ENCODE results near the gene B4GALNT3. TPM values are rescaled to one million over a fixed set of nuclear protein-coding genes. Genes with fewer than 3 reads are reported as not detected.

Gene B4GALNT3
- total and polyA plus RNA-seq, 4 donors = 1.7 to 36.1 (median 13.0) TPM

GRCh38 chr12:527729-528128 is 68.0 kb downstream of the B4GALNT3 start:
- DNase-seq (no peak), ATAC-seq (ENCODE audit: insufficient read depth, low FRiP score) (no peak)
- Histone ChIP-seq H3K4me1 (ENCODE audit: control insufficient read depth in 5 of 5, insufficient read depth in 5 of 5, low read length in 5 of 5) (no peaks in the 10 kb centered on the region), H3K9ac (ENCODE audit: insufficient read depth in 1 of 2, low read length in 2 of 2) (no peak overlapping the region), H3K9me3 (ENCODE audit: control insufficient read depth in 4 of 4, insufficient read depth in 3 of 4, low read length in 3 of 4) (peaks cover 0 to 7% (median 3%) of the 10 kb centered on the region in 4 donors), H3K36me3 (ENCODE audit: control insufficient read depth in 4 of 4, insufficient read depth in 4 of 4, low read length in 4 of 4) (no peaks in the 10 kb centered on the region), H3K27me3 (ENCODE audit: control insufficient read depth in 3 of 3, insufficient read depth in 3 of 3, low read length in 2 of 3) (no peaks in the 10 kb centered on the region), H3K27ac (ENCODE audit: low read depth in 1 of 2, low read length in 1 of 2) (no peak overlapping the region), H3K4me3 (no peak overlapping the region)
- TF ChIP-seq CTCF (IDR thresholded peaks at IDR 0.05; ENCODE audit: control extremely low read depth, extremely low read depth) = no peak
- 83 to 86% methylated on average over 4 of the region's 4 CpGs for WGBS, 2 donors

GRCh38 chr12:530308-530707 is 70.6 kb downstream of the B4GALNT3 start:
- Histone ChIP-seq H3K9ac (ENCODE audit: insufficient read depth in 1 of 2, low read length in 2 of 2) (no peak overlapping the region), H3K36me3 (ENCODE audit: control insufficient read depth in 4 of 4, insufficient read depth in 4 of 4, low read length in 4 of 4) (no peaks in the 10 kb centered on the region), H3K27ac (ENCODE audit: low read depth in 1 of 2, low read length in 1 of 2) (peak overlapping the region in 1 of 2 donors; percentile 76), H3K27me3 (ENCODE audit: control insufficient read depth in 3 of 3, insufficient read depth in 3 of 3, low read length in 2 of 3) (no peaks in the 10 kb centered on the region), H3K9me3 (ENCODE audit: control insufficient read depth in 4 of 4, insufficient read depth in 3 of 4, low read length in 3 of 4) (peaks cover 0 to 10% (median 3%) of the 10 kb centered on the region in 4 donors), H3K4me1 (ENCODE audit: control insufficient read depth in 5 of 5, insufficient read depth in 5 of 5, low read length in 5 of 5) (no peaks in the 10 kb centered on the region), H3K4me3 (no peak overlapping the region)
- no peak for TF ChIP-seq CTCF (IDR thresholded peaks at IDR 0.05; ENCODE audit: control extremely low read depth, extremely low read depth)
- DNase-seq (no peak), ATAC-seq (ENCODE audit: insufficient read depth, low FRiP score) (no peak)
- WGBS, 2 donors = 94 to 96% methylated on average over 6 of the region's 6 CpGs

- H3K36me3 ChIP-seq (ENCODE audit: control insufficient read depth in 4 of 4, insufficient read depth in 4 of 4, low read length in 4 of 4) = no peaks in the 10 kb centered on the region
- peak overlapping the region in 1 of 2 donors; percentile 76 for H3K27ac ChIP-seq (ENCODE audit: low read depth in 1 of 2, low read length in 1 of 2)
- no peak for TF ChIP-seq CTCF (IDR thresholded peaks at IDR 0.05; ENCODE audit: control extremely low read depth, extremely low read depth)
- H3K4me1 ChIP-seq (ENCODE audit: control insufficient read depth in 5 of 5, insufficient read depth in 5 of 5, low read length in 5 of 5) = no peaks in the 10 kb centered on the region
- peaks cover 0 to 10% (median 3%) of the 10 kb centered on the region in 4 donors for H3K9me3 ChIP-seq (ENCODE audit: control insufficient read depth in 4 of 4, insufficient read depth in 3 of 4, low read length in 3 of 4)
- WGBS, 2 donors = 93% methylated on average over 6 of the region's 6 CpGs
- H3K27me3 ChIP-seq (ENCODE audit: control insufficient read depth in 3 of 3, insufficient read depth in 3 of 3, low read length in 2 of 3) = no peaks in the 10 kb centered on the region
- H3K9ac ChIP-seq (ENCODE audit: insufficient read depth in 1 of 2, low read length in 2 of 2) = no peak overlapping the region
- ATAC-seq (ENCODE audit: insufficient read depth, low FRiP score) (no peak), DNase-seq (no peak)
- H3K4me3 ChIP-seq = no peak overlapping the region
Observed at GRCh38 chr12:530821-531220, 71.1 kb downstream of the B4GALNT3 start.

- WGBS, 2 donors = 85 to 88% methylated on average over 3 of the region's 3 CpGs
- Histone ChIP-seq H3K27me3 (ENCODE audit: control insufficient read depth in 3 of 3, insufficient read depth in 3 of 3, low read length in 2 of 3) (no peaks in the 10 kb centered on the region), H3K36me3 (ENCODE audit: control insufficient read depth in 4 of 4, insufficient read depth in 4 of 4, low read length in 4 of 4) (no peaks in the 10 kb centered on the region), H3K4me3 (no peak overlapping the region), H3K9me3 (ENCODE audit: control insufficient read depth in 4 of 4, insufficient read depth in 3 of 4, low read length in 3 of 4) (peaks cover 0 to 10% (median 3%) of the 10 kb centered on the region in 4 donors), H3K4me1 (ENCODE audit: control insufficient read depth in 5 of 5, insufficient read depth in 5 of 5, low read length in 5 of 5) (no peaks in the 10 kb centered on the region), H3K27ac (ENCODE audit: low read depth in 1 of 2, low read length in 1 of 2) (peak overlapping the region in 1 of 2 donors; percentile 78), H3K9ac (ENCODE audit: insufficient read depth in 1 of 2, low read length in 2 of 2) (no peak overlapping the region)
- no peak for ATAC-seq (ENCODE audit: insufficient read depth, low FRiP score)
- TF ChIP-seq CTCF (IDR thresholded peaks at IDR 0.05; ENCODE audit: control extremely low read depth, extremely low read depth) = no peak
- DNase-seq = no peak
Observed at GRCh38 chr12:531951-532585, 72.3 kb downstream of the B4GALNT3 start.

All from lung (tissue), 12 donors.